Nephron progenitor cell (in vitro differentiated cells): ENCODE measurements around the gene NFATC3.
A peak's percentile ranks its signal among the peaks of the same experiment; 100 is the strongest.

ENCODE experiments used
- DNase-seq: peaks from one replicate; pipeline ENCODE4 v3.0.0; 2021
- H3K27ac Mint-ChIP-seq: 2 replicates; pipeline ENCODE4 v1.8.0; 2021; ENCODE audit warnings: mild to moderate bottlenecking, moderate library complexity, mixed read lengths
- H3K27me3 Mint-ChIP-seq: 2 replicates; pipeline ENCODE4 v1.8.0; 2021; ENCODE audit warnings: mild to moderate bottlenecking, low read depth, mixed read lengths; ENCODE audit not compliant: poor library complexity
- H3K36me3 Mint-ChIP-seq: 2 replicates; pipeline ENCODE4 v1.8.0; 2021; ENCODE audit warnings: low read depth, mixed read lengths
- H3K4me1 Mint-ChIP-seq: 2 replicates; pipeline ENCODE4 v1.8.0; 2021; ENCODE audit warnings: mixed read lengths
- H3K4me3 Mint-ChIP-seq: 2 replicates; pipeline ENCODE4 v1.8.0; 2021; ENCODE audit warnings: mild to moderate bottlenecking, moderate library complexity, mixed read lengths
- H3K9me3 Mint-ChIP-seq: 2 replicates; pipeline ENCODE4 v1.8.0; 2021; ENCODE audit warnings: mild to moderate bottlenecking, moderate library complexity, mixed read lengths
- TF ChIP-seq, protein P1 (sequence below): fragments of 200-600 bp; sonication (generic); IDR thresholded peaks from 2 replicates; pipeline ENCODE4 v1.5.0; 2021; ENCODE audit warnings: antibody characterized with exemption

Gene NFATC3

DNA sequence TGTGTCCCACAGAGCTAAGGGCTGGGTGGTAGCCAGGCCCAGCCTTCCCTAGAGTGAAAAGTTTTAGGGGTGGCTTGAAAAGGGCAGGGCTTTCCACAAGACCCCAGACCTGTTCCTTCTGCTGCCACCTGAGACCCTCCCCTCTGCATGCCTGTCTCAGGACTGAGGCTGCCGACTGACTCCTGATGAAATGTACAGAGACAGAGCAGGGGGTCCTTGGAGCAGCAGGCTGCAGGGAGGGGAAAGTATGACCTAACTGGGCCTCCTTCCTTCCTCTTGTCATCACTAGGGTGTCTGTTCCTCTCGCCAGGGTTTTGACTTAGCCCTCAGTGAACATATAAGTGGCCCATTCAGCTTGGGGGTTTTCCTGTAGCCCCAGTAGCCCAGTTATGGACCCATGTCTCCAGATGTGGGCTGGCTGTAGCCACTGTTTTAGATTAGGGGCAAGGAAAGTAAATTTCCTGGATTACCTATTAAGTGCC is 14.9 kb upstream of the NFATC3 start:
- Mint-ChIP-seq H3K9me3 (no peaks in the 10 kb centered on the region), H3K27ac (no peak overlapping the region), H3K4me3 (no peak overlapping the region), H3K27me3 (peaks cover 6% of the 10 kb centered on the region), H3K4me1 (peaks cover 25% of the 10 kb centered on the region), H3K36me3 (peaks cover 47% of the 10 kb centered on the region)
- TF ChIP-seq, protein P1, sequence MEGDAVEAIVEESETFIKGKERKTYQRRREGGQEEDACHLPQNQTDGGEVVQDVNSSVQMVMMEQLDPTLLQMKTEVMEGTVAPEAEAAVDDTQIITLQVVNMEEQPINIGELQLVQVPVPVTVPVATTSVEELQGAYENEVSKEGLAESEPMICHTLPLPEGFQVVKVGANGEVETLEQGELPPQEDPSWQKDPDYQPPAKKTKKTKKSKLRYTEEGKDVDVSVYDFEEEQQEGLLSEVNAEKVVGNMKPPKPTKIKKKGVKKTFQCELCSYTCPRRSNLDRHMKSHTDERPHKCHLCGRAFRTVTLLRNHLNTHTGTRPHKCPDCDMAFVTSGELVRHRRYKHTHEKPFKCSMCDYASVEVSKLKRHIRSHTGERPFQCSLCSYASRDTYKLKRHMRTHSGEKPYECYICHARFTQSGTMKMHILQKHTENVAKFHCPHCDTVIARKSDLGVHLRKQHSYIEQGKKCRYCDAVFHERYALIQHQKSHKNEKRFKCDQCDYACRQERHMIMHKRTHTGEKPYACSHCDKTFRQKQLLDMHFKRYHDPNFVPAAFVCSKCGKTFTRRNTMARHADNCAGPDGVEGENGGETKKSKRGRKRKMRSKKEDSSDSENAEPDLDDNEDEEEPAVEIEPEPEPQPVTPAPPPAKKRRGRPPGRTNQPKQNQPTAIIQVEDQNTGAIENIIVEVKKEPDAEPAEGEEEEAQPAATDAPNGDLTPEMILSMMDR: no peak
- DNase-seq: no peak

DNA sequence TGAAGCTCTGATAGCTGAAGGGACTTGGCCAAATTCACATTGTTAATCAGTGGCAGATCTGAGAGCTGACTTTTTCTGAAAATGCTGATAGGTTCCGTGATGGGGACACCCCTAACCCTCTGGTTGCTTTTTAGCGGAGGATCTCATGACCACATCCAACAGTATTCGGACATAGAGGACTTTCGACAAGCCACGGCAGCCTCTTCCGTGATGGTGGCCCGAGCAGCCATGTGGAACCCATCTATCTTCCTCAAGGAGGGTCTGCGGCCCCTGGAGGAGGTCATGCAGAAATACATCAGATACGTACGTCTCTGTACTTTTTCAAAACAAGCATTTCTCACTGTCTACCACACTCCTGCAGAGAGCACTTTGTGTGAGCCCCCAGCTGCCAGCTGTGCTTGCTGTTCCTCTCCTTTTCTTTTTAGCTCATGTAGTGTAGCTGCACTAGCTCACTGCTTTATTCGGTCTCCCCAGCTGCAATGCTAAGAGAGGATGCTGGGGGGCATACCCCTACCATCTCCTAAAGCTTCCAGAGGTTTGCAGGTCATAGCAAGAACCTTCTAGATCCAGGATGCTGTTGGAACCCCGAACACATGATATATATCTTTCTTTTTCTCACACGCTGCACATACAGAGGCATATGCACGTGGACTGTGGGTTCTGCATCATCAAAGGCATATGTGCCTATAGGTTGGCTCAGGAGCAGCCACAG is 14.2 kb upstream of the NFATC3 start:
- Mint-ChIP-seq H3K36me3 (peaks cover 51% of the 10 kb centered on the region), H3K4me1 (peaks cover 27% of the 10 kb centered on the region), H3K27me3 (peaks cover 5% of the 10 kb centered on the region), H3K4me3 (no peak overlapping the region), H3K9me3 (no peaks in the 10 kb centered on the region), H3K27ac (peak overlapping the region; percentile 75)
- TF ChIP-seq, protein P1: no peak
- DNase-seq: no peak

DNA sequence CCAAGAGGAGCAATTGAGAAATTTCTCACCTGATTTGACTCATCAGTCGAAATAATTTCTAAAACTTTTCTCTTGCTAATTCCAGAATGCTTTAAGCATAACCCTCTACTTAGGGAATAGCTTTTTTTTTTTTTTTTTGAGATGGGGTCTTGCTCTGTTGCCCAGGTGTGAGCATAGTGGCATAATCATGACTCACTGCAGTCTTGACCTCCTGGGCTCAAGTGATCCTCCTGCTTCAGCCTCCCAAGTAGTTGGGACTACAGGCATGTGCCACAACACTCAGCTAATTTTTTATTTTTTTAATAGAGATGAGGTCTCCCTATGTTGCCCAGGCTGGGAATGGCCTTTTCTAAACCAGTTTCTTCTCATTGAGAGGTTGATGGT is 13.7 kb upstream of the NFATC3 start:
- H3K9me3 Mint-ChIP-seq: no peaks in the 10 kb centered on the region
- H3K27me3 Mint-ChIP-seq: peaks cover 3% of the 10 kb centered on the region
- H3K4me1 Mint-ChIP-seq: peaks cover 27% of the 10 kb centered on the region
- TF ChIP-seq, protein P1: no peak
- DNase-seq: no peak
- peaks cover 57% of the 10 kb centered on the region for H3K36me3 Mint-ChIP-seq
- no peak overlapping the region for H3K4me3 Mint-ChIP-seq
- H3K27ac Mint-ChIP-seq: no peak overlapping the region

DNA sequence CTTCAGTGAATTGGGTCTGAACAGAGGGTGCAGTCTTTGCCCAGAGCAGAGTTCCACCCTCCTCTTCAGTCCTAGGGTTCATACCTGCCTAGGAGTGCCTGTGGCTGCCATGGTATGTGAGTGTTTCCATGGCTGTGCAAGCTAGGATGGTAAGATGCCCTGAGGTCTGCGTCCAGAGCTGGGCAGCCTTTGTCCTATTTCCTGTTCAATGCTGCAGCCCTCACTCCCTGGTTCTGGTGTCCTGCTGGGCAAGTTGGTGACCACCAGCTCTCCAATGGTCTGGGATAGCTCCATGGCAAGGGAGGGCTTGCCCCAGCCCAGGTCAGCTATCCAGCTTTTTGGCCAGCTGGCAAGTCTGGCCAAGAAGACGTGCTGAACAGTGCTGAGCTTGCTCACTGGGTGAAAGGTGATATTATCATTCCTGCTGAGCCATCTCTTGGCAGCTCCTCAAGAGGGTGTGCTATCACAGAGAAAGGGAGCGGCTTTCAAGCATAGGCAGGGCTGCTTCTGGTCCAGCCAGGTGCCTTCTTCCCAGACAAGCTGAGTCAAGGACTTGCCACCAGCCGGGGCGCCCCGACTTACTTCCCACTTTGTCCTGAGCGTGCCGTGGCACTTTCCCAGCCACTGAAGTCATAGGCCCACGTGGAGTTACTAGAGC is 13.0 kb upstream of the NFATC3 start:
- H3K36me3 Mint-ChIP-seq: peaks cover 59% of the 10 kb centered on the region

DNA sequence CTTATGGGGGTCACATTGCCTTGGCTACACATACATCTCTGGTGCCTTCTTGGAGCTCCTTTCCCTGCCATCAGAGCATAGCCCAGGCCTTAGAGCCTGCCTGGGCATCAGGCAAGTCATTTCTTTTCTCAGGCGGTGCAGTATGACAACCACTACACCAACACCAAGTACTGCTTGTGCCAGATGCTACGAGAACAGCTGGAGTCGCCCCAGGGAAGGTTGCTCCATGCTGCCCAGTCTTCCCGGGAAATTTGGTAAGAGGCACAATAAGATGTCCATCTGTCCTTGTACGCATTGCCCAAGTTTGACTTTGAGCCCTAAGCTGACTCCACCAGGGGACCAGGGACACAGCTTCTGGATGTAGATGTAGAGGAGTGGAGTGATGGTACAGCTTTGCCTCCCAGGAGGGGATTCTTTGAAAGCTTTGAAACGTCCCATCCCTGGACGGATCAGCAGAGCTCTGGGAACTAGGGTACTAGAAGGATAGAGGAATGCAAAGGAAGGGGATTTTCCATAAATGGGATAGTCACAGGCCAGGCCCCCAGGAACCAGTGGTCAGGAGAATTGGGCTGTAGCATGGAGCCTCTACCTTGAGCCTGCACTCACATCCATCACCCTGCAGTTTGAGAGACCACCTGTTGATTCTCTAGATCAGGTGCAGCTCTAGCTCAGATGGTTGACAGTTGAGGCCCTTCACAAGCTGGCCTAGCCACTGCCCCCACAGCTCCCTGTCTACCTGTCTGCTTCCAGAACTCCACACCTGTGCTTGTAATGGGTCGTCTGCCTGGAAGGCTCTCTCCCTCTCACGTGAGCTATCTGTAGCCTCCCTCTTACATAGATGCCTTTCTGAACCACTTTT is 11.0 kb upstream of the NFATC3 start:
- Mint-ChIP-seq H3K36me3 (peaks cover 59% of the 10 kb centered on the region), H3K4me3 (no peak overlapping the region), H3K27ac (no peak overlapping the region), H3K27me3 (peaks cover 3% of the 10 kb centered on the region), H3K4me1 (peaks cover 38% of the 10 kb centered on the region), H3K9me3 (no peaks in the 10 kb centered on the region)
- TF ChIP-seq, protein P1: no peak
- DNase-seq: no peak

More for the DNA sequence above, 13.0 kb upstream of the NFATC3 start:
- Mint-ChIP-seq H3K4me1 (peaks cover 27% of the 10 kb centered on the region), H3K27ac (no peak overlapping the region), H3K4me3 (no peak overlapping the region), H3K9me3 (no peaks in the 10 kb centered on the region), H3K27me3 (peaks cover 3% of the 10 kb centered on the region)
- DNase-seq: no peak
- TF ChIP-seq, protein P1: no peak
